ENCODE data around the gene FBXO28.

GRCh38 chr1:224089583-224089982, 24.3 kb upstream of the FBXO28 start:
- TF ChIP-seq, protein P1, sequence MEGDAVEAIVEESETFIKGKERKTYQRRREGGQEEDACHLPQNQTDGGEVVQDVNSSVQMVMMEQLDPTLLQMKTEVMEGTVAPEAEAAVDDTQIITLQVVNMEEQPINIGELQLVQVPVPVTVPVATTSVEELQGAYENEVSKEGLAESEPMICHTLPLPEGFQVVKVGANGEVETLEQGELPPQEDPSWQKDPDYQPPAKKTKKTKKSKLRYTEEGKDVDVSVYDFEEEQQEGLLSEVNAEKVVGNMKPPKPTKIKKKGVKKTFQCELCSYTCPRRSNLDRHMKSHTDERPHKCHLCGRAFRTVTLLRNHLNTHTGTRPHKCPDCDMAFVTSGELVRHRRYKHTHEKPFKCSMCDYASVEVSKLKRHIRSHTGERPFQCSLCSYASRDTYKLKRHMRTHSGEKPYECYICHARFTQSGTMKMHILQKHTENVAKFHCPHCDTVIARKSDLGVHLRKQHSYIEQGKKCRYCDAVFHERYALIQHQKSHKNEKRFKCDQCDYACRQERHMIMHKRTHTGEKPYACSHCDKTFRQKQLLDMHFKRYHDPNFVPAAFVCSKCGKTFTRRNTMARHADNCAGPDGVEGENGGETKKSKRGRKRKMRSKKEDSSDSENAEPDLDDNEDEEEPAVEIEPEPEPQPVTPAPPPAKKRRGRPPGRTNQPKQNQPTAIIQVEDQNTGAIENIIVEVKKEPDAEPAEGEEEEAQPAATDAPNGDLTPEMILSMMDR (IDR thresholded peaks at IDR 0.05): no peak
- TF ChIP-seq POLR2A (IDR thresholded peaks at IDR 0.05): no peak
